Lung (tissue), 12 donors: ENCODE results near the gene PVR. TPM values are rescaled to one million over a fixed set of nuclear protein-coding genes. Genes with fewer than 3 reads are reported as not detected.
A peak's percentile ranks its signal among the peaks of the same experiment; 100 is the strongest.

ENCODE experiments used
- ATAC-seq: fragments of 200-7000 bp; cut with Tn5 transposase; one replicate; pipeline ENCODE4 v1.9.1; 2020; ENCODE audit warnings: moderate number of reproducible peaks; ENCODE audit not compliant: insufficient read depth, low FRiP score
- DNase-seq, 3 donors: peaks; one replicate each; pipeline ENCODE4 v3.0.0-alpha.2; 2013 to 2017
- H3K27ac ChIP-seq, 2 donors: one replicate each; pipeline ENCODE4 v1.5.1; 2013; ENCODE audit warnings: mild to moderate bottlenecking in 2 of 2, moderate library complexity in 2 of 2, control low read depth in 1 of 2, inconsistent platforms in 1 of 2, low read depth in 1 of 2, low read length in 1 of 2
- H3K27me3 ChIP-seq, 3 donors: one replicate each; pipeline ENCODE4 v1.5.1; 2013; ENCODE audit warnings: low read length in 2 of 3; ENCODE audit not compliant: control insufficient read depth in 3 of 3, insufficient read depth in 3 of 3
- H3K36me3 ChIP-seq, 4 donors: one replicate each; pipeline ENCODE4 v1.5.1; 2013; ENCODE audit warnings: low read length in 4 of 4, mild to moderate bottlenecking in 1 of 4, moderate library complexity in 1 of 4; ENCODE audit not compliant: control insufficient read depth in 4 of 4, insufficient read depth in 4 of 4
- H3K4me1 ChIP-seq, 5 donors: one replicate each; pipeline ENCODE4 v1.5.1; 2013; ENCODE audit warnings: low read length in 5 of 5, mild to moderate bottlenecking in 2 of 5, moderate library complexity in 1 of 5; ENCODE audit not compliant: control insufficient read depth in 5 of 5, insufficient read depth in 5 of 5
- H3K4me3 ChIP-seq: one replicate; pipeline ENCODE4 v1.5.1; 2013; ENCODE audit warnings: mild to moderate bottlenecking, control low read depth, moderate library complexity
- H3K9ac ChIP-seq, 2 donors: one replicate each; pipeline ENCODE4 v1.5.1; 2013; ENCODE audit warnings: low read length in 2 of 2, control low read depth in 1 of 2; ENCODE audit not compliant: insufficient read depth in 1 of 2
- H3K9me3 ChIP-seq, 4 donors: one replicate each; pipeline ENCODE4 v1.5.1; 2013; ENCODE audit warnings: low read length in 3 of 4, mild to moderate bottlenecking in 1 of 4, moderate library complexity in 1 of 4; ENCODE audit not compliant: control insufficient read depth in 4 of 4, insufficient read depth in 3 of 4
- CTCF ChIP-seq: IDR thresholded peaks from 2 replicates; pipeline ENCODE4 v1.5.1; 2012; ENCODE audit warnings: mild to moderate bottlenecking; ENCODE audit errors: control extremely low read depth, extremely low read depth
- WGBS, 2 donors: extraction: QIAGEN DNeasy Blood & Tissue Kit; methylation state at CpG; one replicate each; pipeline ENCODE4 v1.1.7; 2013; 5-methylcytosine and 5-hydroxymethylcytosine counted together
- polyA plus RNA-seq, 2 donors: library from polyadenylated mRNA; stranded (reverse); fragments of 200-250 nt; gene quantifications; one replicate each; pipeline ENCODE4 v1.2.1, GENCODE V29; 2013
- total RNA-seq, 2 donors: library from RNA; depleted of rRNA in 1 of 2; stranded (reverse); fragments of >200 nt in 1 of 2; gene quantifications; one replicate each; pipeline ENCODE4 v1.2.1, GENCODE V29; 2014 to 2021
- donor health status: control.
- donor health status: control.
- donor health status: Bipolar disorder and iron deficiency.
- donor health status: healthy.
- donor health status: DM: yes; HTN: yes; CAD: no.

The PVR gene
- total and polyA plus RNA-seq, 4 donors = 26.4 to 51.6 (median 36.5) TPM

DNA sequence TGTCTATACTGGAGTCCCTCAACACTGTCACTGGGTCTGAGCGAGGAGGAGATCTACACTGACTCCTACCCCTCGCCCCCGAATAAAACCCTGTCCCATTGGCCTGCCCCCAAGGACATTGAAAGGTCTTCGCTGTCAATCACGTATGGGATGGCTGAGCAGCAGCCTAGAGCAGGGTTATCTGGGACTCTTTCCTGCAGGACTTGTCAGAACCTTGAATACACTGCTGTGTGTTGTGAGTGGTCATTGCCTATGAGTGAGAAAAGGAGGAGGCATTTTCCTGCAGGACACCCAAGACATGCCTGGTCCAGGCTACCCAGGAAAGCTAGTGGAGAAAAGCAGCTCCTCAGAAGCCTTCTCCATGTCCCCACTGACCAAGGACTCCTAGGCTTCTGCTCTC, 9.6 kb downstream of the PVR start:
- WGBS, 2 donors = 94% methylated on average over 5 of the region's 5 CpGs
- ATAC-seq = no peak
- no peak for TF ChIP-seq CTCF
- Histone ChIP-seq H3K36me3 (peaks cover 28 to 50% (median 38%) of the 10 kb centered on the region in 4 donors), H3K9me3 (no peaks in the 10 kb centered on the region), H3K4me1 (peaks cover 0 to 8% (median 4%) of the 10 kb centered on the region in 5 donors), H3K27ac (no peak overlapping the region), H3K4me3 (no peak overlapping the region), H3K27me3 (no peaks in the 10 kb centered on the region), H3K9ac (no peak overlapping the region)
- DNase-seq = no peak

DNA sequence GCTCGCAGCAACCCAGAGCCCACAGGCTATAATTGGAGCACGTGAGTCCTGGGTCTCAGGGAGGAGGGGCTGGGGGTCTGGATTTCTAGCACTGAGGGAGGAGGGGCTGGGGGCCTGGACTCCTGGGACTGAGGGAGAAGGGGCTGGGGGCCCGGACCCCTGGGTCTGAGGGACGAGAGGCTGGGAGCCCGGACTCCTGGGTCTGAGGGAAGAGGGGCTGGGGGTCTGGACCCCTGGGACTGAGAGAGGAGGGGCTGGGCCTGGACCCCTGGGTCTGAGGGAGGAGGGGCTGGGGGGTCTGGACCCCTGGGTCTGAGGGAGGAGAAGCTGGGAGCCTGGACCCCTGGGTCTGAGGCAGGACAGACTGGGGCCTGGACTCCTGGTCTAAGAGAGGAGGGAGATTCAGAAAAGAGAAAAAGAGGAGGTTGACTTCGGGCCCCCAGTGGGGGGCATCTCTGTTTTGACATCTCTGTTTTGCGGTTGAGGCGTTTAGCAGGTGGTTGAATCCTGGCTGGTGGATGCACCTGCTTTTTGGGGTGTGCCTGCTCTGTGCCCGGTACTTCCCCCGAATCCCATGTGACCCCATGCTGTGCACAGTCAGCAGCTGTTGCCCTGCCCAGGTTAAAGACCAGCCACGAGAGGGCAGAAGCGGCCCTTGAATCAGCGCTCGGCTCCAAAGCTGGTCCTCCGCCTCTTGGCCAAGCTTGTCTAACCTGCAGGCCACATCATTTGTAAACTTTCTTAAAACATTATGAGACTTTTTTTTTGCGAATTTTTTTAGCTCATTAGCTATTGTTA, 10.5 kb downstream of the PVR start:
- ATAC-seq (peak; percentile 74), DNase-seq (peak; percentile 39 to 53 (median 47))
- no peaks in the 10 kb centered on the region for H3K9me3 ChIP-seq
- peaks cover 0 to 4% (median 0%) of the 10 kb centered on the region in 5 donors for H3K4me1 ChIP-seq
- H3K27me3 ChIP-seq = no peaks in the 10 kb centered on the region
- WGBS, 2 donors = 42 to 46% methylated on average over 16 of the region's 16 CpGs
- H3K27ac ChIP-seq = no peak overlapping the region
- peak; percentile 70 for TF ChIP-seq CTCF
- peaks cover 36 to 55% (median 42%) of the 10 kb centered on the region in 4 donors for H3K36me3 ChIP-seq
- no peak overlapping the region for H3K4me3 ChIP-seq
- no peak overlapping the region for H3K9ac ChIP-seq

DNA sequence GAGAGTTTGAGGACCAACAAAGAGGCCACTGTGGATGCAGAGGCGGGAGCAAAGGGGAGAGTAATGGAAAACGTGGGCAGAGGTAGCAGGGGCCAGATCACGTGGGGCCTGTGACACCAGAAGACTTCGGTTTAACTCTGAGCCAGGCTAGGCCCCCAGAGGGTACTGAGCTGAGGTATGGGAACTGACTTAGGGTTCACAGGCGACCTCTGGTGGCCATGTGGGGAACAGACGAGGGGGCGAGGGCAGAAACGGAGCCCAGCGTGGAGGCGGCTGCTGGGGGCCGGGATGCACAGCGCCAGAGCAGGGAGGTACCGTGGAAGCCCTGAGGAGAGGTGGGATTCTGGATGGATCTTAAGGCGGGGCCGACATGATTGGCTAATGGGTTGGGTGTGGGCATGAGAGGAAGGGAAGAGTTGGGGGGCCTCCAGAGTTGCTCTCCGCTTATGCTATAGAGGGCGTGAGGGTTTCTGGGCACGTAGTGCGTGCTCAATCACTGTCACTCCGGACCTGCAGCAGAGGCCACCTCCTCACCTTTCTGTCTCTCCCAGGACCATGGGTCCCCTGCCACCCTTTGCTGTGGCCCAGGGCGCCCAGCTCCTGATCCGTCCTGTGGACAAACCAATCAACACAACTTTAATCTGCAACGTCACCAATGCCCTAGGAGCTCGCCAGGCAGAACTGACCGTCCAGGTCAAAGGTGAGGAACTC, 13.7 kb downstream of the PVR start:
- peaks cover 34 to 52% (median 41%) of the 10 kb centered on the region in 4 donors for H3K36me3 ChIP-seq
- WGBS, 2 donors = 39 to 40% methylated on average over 25 of the region's 25 CpGs
- DNase-seq (peak; percentile 66 to 72 (median 66)), ATAC-seq (no peak)
- H3K27ac ChIP-seq = no peak overlapping the region
- no peak overlapping the region for H3K9ac ChIP-seq
- no peaks in the 10 kb centered on the region for H3K27me3 ChIP-seq
- peaks cover 0 to 4% (median 0%) of the 10 kb centered on the region in 5 donors for H3K4me1 ChIP-seq
- H3K9me3 ChIP-seq = no peaks in the 10 kb centered on the region
- TF ChIP-seq CTCF = peak; percentile 74
- H3K4me3 ChIP-seq = no peak overlapping the region
